HL-60 (cell line): ENCODE data around the gene NUDT4B.
"Not testable (repeated sequence)": the region's sequence is repeated elsewhere in the genome, so short reads cannot be mapped to it uniquely, and the experiment has no call there.

Experiments
- DNase-seq, 2 experiments: peaks; one replicate each; pipeline ENCODE4 v3.0.0-alpha.2; 2010 to 2020; ENCODE audit warnings: low read depth in 1 of 2, low spot score in 1 of 2
- H3K27ac ChIP-seq: fragments of 250-450 bp; sonication (Bioruptor Pico); replicated peaks from 2 replicates; pipeline ENCODE4 v1.5.1; 2020; ENCODE audit warnings: mild to moderate bottlenecking, moderate library complexity
- H3K27me3 ChIP-seq: fragments of 250-450 bp; sonication (Bioruptor Pico); 2 replicates; pipeline ENCODE4 v1.5.1; 2021; ENCODE audit warnings: mild to moderate bottlenecking, moderate library complexity; ENCODE audit not compliant: insufficient read depth, poor library complexity, severe bottlenecking
- H3K4me3 ChIP-seq: replicated peaks from 2 replicates; pipeline ENCODE4 v1.5.1; 2011; ENCODE audit warnings: mild to moderate bottlenecking, control low read depth, low read length; ENCODE audit not compliant: insufficient read depth
- long read RNA-seq: library from polyadenylated mRNA; unstranded; transcript quantifications from one replicate; pipeline ENCODE4 v2.0.0, GENCODE V29; 2020

NUDT4B gene
- long read RNA-seq = 0 reads

GRCh38 chr1:148748563-148749334, at the start of gene NUDT4B:
NUDT4B (plus strand) TSS chr1:148748774; CDS start chr1:148748953, 179 bp downstream.
- not testable (repeated sequence) for H3K27ac ChIP-seq, DNase-seq, H3K27me3 ChIP-seq, H3K4me3 ChIP-seq

GRCh38 chr1:148699357-148699756, 49.2 kb upstream of the NUDT4B start:
- not testable (repeated sequence) for H3K4me3 ChIP-seq, H3K27me3 ChIP-seq, DNase-seq, H3K27ac ChIP-seq

GRCh38 chr1:148702242-148702641, 46.3 kb upstream of the NUDT4B start:
- not testable (repeated sequence) for DNase-seq, H3K4me3 ChIP-seq, H3K27me3 ChIP-seq, H3K27ac ChIP-seq

GRCh38 chr1:148703973-148704591, 44.5 kb upstream of the NUDT4B start:
- DNase-seq, H3K4me3 ChIP-seq, H3K27me3 ChIP-seq, H3K27ac ChIP-seq: not testable (repeated sequence)

- not testable (repeated sequence) for H3K27me3 ChIP-seq, DNase-seq, H3K27ac ChIP-seq
These were observed 43.1 kb upstream of the NUDT4B start for GRCh38 chr1:148705316-148705948.

GRCh38 chr1:148708779-148709333, 39.7 kb upstream of the NUDT4B start:
- not testable (repeated sequence) for H3K4me3 ChIP-seq, DNase-seq, H3K27ac ChIP-seq, H3K27me3 ChIP-seq

More at GRCh38 chr1:148705316-148705948, 43.1 kb upstream of the NUDT4B start:
- not testable (repeated sequence) for H3K4me3 ChIP-seq

- H3K4me3 ChIP-seq, H3K27ac ChIP-seq, DNase-seq, H3K27me3 ChIP-seq: not testable (repeated sequence)
These were observed 37.6 kb upstream of the NUDT4B start for GRCh38 chr1:148710772-148711523.

- H3K27ac ChIP-seq, H3K27me3 ChIP-seq, DNase-seq, H3K4me3 ChIP-seq: not testable (repeated sequence)
These were observed 36.2 kb upstream of the NUDT4B start for GRCh38 chr1:148712353-148712752.

- not testable (repeated sequence) for H3K27me3 ChIP-seq, H3K4me3 ChIP-seq, H3K27ac ChIP-seq, DNase-seq
These were observed 33.1 kb upstream of the NUDT4B start for GRCh38 chr1:148715518-148715917.

- not testable (repeated sequence) for DNase-seq
These were observed 31.5 kb upstream of the NUDT4B start for GRCh38 chr1:148716966-148717520.

GRCh38 chr1:148720918-148721317, 27.7 kb upstream of the NUDT4B start:
- H3K4me3 ChIP-seq, H3K27me3 ChIP-seq, DNase-seq, H3K27ac ChIP-seq: not testable (repeated sequence)

More at GRCh38 chr1:148716966-148717520, 31.5 kb upstream of the NUDT4B start:
- H3K4me3 ChIP-seq, H3K27me3 ChIP-seq, H3K27ac ChIP-seq: not testable (repeated sequence)

- not testable (repeated sequence) for DNase-seq, H3K4me3 ChIP-seq, H3K27me3 ChIP-seq, H3K27ac ChIP-seq
These were observed 25.8 kb upstream of the NUDT4B start for GRCh38 chr1:148722758-148723157.

GRCh38 chr1:148723515-148723914, 25.1 kb upstream of the NUDT4B start:
- not testable (repeated sequence) for DNase-seq, H3K27ac ChIP-seq, H3K4me3 ChIP-seq, H3K27me3 ChIP-seq

GRCh38 chr1:148724872-148725271, 23.7 kb upstream of the NUDT4B start:
- DNase-seq, H3K27ac ChIP-seq, H3K4me3 ChIP-seq, H3K27me3 ChIP-seq: not testable (repeated sequence)
